ENCODE data around the gene DIPK1B.

DIPK1B gene

DNA sequence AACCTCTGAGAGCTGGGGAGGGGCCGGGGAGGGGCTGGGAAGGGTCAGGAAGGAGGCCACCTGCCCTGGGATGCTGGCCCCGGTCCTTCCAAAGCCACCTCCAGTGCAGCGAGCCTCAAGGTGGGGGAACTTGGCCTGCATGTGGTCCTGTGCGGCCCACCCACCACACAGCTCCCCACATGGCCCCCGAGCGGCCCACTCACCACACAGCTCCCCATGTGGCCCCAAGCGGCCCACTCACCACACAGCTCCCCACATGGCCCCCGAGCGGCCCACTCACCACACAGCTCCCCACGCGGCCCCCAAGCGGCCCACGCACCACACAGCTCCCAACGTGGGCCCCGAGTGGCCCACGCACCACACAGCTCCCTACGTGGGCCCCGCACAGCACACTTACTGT is 32.4 kb downstream of the DIPK1B start:
- DNase-seq (ENCODE audit: low read depth in 1 of 2, low spot score in 1 of 2) = no peak
- no peak overlapping the region for H3K4me3 ChIP-seq (replicated peaks; ENCODE audit: insufficient read depth, low read length)
- H3K27ac ChIP-seq (replicated peaks) = no peak overlapping the region
- peaks cover 12% of the 10 kb centered on the region for H3K27me3 ChIP-seq (ENCODE audit: insufficient read depth, poor library complexity, severe bottlenecking)
- no peak for TF ChIP-seq POLR2AphosphoS5 (IDR thresholded peaks at IDR 0.05; ENCODE audit: low read depth)
- TF ChIP-seq, protein P1, sequence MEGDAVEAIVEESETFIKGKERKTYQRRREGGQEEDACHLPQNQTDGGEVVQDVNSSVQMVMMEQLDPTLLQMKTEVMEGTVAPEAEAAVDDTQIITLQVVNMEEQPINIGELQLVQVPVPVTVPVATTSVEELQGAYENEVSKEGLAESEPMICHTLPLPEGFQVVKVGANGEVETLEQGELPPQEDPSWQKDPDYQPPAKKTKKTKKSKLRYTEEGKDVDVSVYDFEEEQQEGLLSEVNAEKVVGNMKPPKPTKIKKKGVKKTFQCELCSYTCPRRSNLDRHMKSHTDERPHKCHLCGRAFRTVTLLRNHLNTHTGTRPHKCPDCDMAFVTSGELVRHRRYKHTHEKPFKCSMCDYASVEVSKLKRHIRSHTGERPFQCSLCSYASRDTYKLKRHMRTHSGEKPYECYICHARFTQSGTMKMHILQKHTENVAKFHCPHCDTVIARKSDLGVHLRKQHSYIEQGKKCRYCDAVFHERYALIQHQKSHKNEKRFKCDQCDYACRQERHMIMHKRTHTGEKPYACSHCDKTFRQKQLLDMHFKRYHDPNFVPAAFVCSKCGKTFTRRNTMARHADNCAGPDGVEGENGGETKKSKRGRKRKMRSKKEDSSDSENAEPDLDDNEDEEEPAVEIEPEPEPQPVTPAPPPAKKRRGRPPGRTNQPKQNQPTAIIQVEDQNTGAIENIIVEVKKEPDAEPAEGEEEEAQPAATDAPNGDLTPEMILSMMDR (IDR thresholded peaks at IDR 0.05; ENCODE audit: insufficient read depth, low read length) = no peak
- no peak for TF ChIP-seq GABPA (IDR thresholded peaks at IDR 0.05; ENCODE audit: low read depth)
- no peak for TF ChIP-seq SPI1 (IDR thresholded peaks at IDR 0.05; ENCODE audit: borderline replicate concordance, low read depth)

DNA sequence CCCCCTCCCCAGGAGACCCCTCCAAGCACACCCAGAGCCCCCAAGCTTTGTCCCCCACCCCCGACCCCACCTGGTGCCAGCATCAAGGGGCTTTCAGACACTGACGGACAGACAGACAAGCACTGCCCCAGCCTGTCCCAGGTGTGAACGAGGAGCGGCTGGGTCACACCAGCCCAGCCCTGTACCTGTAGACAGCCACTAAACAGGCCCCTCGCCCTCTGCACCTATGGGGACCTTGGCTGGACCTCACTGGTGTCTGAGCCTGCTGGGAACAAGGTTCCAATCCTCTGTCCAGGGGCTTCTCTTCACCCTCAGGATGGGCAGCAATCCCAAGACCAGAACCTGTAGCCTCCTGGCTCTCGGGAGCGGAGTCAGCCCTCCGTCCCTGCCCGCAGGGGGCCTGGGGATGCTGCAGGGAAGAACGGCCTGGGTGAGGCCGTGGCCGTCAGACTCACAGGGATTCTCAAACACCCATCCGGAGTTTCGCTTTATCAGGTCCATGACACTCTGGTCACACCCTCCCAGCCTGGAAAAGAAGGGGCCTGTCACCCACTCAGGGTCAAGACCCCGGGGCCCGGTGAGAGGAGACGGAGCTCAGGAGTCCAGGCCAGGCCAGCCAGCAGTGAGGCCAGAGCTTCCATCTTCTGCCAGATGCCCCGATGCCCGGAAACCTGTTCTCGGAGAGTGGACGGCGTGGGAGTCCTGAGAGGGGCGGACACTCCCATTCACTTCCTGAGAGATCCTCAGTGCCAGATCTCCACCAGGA is 33.2 kb downstream of the DIPK1B start:
- H3K4me3 ChIP-seq (replicated peaks; ENCODE audit: insufficient read depth, low read length) = no peak overlapping the region
- peaks cover 12% of the 10 kb centered on the region for H3K27me3 ChIP-seq (ENCODE audit: insufficient read depth, poor library complexity, severe bottlenecking)
- TF ChIP-seq GABPA (IDR thresholded peaks at IDR 0.05; ENCODE audit: low read depth) (no peak), POLR2AphosphoS5 (IDR thresholded peaks at IDR 0.05; ENCODE audit: low read depth) (no peak), SPI1 (IDR thresholded peaks at IDR 0.05; ENCODE audit: borderline replicate concordance, low read depth) (no peak)
- TF ChIP-seq, protein P1 (IDR thresholded peaks at IDR 0.05; ENCODE audit: insufficient read depth, low read length) = no peak
- TF ChIP-seq, protein P2, sequence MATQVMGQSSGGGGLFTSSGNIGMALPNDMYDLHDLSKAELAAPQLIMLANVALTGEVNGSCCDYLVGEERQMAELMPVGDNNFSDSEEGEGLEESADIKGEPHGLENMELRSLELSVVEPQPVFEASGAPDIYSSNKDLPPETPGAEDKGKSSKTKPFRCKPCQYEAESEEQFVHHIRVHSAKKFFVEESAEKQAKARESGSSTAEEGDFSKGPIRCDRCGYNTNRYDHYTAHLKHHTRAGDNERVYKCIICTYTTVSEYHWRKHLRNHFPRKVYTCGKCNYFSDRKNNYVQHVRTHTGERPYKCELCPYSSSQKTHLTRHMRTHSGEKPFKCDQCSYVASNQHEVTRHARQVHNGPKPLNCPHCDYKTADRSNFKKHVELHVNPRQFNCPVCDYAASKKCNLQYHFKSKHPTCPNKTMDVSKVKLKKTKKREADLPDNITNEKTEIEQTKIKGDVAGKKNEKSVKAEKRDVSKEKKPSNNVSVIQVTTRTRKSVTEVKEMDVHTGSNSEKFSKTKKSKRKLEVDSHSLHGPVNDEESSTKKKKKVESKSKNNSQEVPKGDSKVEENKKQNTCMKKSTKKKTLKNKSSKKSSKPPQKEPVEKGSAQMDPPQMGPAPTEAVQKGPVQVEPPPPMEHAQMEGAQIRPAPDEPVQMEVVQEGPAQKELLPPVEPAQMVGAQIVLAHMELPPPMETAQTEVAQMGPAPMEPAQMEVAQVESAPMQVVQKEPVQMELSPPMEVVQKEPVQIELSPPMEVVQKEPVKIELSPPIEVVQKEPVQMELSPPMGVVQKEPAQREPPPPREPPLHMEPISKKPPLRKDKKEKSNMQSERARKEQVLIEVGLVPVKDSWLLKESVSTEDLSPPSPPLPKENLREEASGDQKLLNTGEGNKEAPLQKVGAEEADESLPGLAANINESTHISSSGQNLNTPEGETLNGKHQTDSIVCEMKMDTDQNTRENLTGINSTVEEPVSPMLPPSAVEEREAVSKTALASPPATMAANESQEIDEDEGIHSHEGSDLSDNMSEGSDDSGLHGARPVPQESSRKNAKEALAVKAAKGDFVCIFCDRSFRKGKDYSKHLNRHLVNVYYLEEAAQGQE (IDR thresholded peaks at IDR 0.05; ENCODE audit: insufficient replicate concordance, low read depth) = no peak
- no peak overlapping the region for H3K27ac ChIP-seq (replicated peaks)
- DNase-seq (ENCODE audit: low read depth in 1 of 2, low spot score in 1 of 2) = no peak

DNA sequence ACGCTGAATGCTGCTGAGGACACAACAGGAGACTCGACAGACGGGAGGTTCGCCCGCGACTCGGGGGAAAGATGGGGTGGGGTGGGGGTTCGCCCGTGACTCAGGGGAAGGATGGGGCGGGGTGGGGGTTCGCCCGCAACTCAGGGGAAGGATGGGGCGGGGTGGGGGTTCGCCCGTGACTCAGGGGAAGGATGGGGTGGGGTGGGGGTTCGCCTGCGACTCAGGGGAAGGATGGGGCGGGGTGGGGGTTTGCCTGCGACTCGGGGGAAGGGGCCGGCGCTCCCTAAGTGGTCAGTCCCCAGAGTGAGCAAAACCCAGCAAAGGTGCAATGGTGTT is 33.8 kb downstream of the DIPK1B start:
- DNase-seq (ENCODE audit: low read depth in 1 of 2, low spot score in 1 of 2) = no peak
- Histone ChIP-seq H3K27ac (replicated peaks) (no peak overlapping the region), H3K27me3 (ENCODE audit: insufficient read depth, poor library complexity, severe bottlenecking) (peaks cover 12% of the 10 kb centered on the region), H3K4me3 (replicated peaks; ENCODE audit: insufficient read depth, low read length) (no peak overlapping the region)
- TF ChIP-seq POLR2AphosphoS5 (IDR thresholded peaks at IDR 0.05; ENCODE audit: low read depth) (no peak), GABPA (IDR thresholded peaks at IDR 0.05; ENCODE audit: low read depth) (no peak), SPI1 (IDR thresholded peaks at IDR 0.05; ENCODE audit: borderline replicate concordance, low read depth) (no peak)
- TF ChIP-seq, protein P1 (IDR thresholded peaks at IDR 0.05; ENCODE audit: insufficient read depth, low read length) = no peak
- TF ChIP-seq, protein P2 (IDR thresholded peaks at IDR 0.05; ENCODE audit: insufficient replicate concordance, low read depth) = no peak
